DOHH2 (cell line): ENCODE data around the gene MEGF10.

Experiments
- H3F3A ChIP-seq: fragments of 200-600 bp; sonication (generic), shearing (Covaris generic); 2 replicates; pipeline ENCODE4 v1.6.0; 2016; ENCODE audit warnings: antibody characterized with exemption, mild to moderate bottlenecking; ENCODE audit not compliant: control insufficient read depth, insufficient read depth
- H3K27ac ChIP-seq: fragments of 200-600 bp; sonication (generic); 2 replicates; pipeline ENCODE4 v1.5.1; 2014; ENCODE audit warnings: low read depth, mild to moderate bottlenecking, low read length, moderate library complexity
- H3K27me3 ChIP-seq: fragments of 200-600 bp; sonication (generic); 2 replicates; pipeline ENCODE4 v1.6.1; 2014; ENCODE audit warnings: mild to moderate bottlenecking, low read length, mixed read lengths; ENCODE audit not compliant: control insufficient read depth
- H3K36me3 ChIP-seq: fragments of 200-600 bp; sonication (generic); 2 replicates; pipeline ENCODE4 v1.6.1; 2014; ENCODE audit warnings: mild to moderate bottlenecking, low read length, moderate library complexity, mixed read lengths; ENCODE audit not compliant: control insufficient read depth
- H3K4me1 ChIP-seq: fragments of 200-600 bp; sonication (generic); 2 replicates; pipeline ENCODE4 v1.6.1; 2014; ENCODE audit warnings: mild to moderate bottlenecking, low read length, mixed read lengths; ENCODE audit not compliant: control insufficient read depth
- H3K4me2 ChIP-seq: fragments of 200-600 bp; sonication (generic); 2 replicates; pipeline ENCODE4 v1.6.0; 2014; ENCODE audit warnings: mild to moderate bottlenecking, low read length, moderate library complexity
- H3K4me3 ChIP-seq: fragments of 200-600 bp; sonication (generic); 2 replicates; pipeline ENCODE4 v1.5.1; 2014; ENCODE audit warnings: mild to moderate bottlenecking, low read length, mixed read lengths
- H3K79me2 ChIP-seq: fragments of 200-600 bp; sonication (generic); 2 replicates; pipeline ENCODE4 v1.6.1; 2014; ENCODE audit warnings: mild to moderate bottlenecking, low read length, mixed read lengths; ENCODE audit not compliant: control insufficient read depth
- H3K9me2 ChIP-seq: fragments of 200-600 bp; sonication (generic); replicated peaks from 2 replicates; pipeline ENCODE4 v1.6.1; 2014; ENCODE audit warnings: mild to moderate bottlenecking, low read length, mixed read lengths; ENCODE audit not compliant: control insufficient read depth
- H3K9me3 ChIP-seq: fragments of 200-600 bp; sonication (generic); 2 replicates; pipeline ENCODE4 v1.6.1; 2014; ENCODE audit warnings: antibody characterized with exemption, low read length, mixed read lengths; ENCODE audit not compliant: control insufficient read depth, insufficient read depth
- H4K20me1 ChIP-seq: fragments of 200-600 bp; sonication (generic); 2 replicates; pipeline ENCODE4 v1.6.0; 2014; ENCODE audit warnings: low read depth, mild to moderate bottlenecking, antibody characterized with exemption, low read length, moderate library complexity; ENCODE audit not compliant: control insufficient read depth, insufficient read depth
- EZH2phosphoT487 ChIP-seq: fragments of 200-600 bp; sonication (generic); IDR thresholded peaks from 2 replicates; pipeline ENCODE4 v1.6.1; 2017; ENCODE audit warnings: borderline replicate concordance, mild to moderate bottlenecking, antibody characterized with exemption, low read length, moderate library complexity, mixed read lengths
- TF ChIP-seq, protein P1 (sequence below): fragments of 200-600 bp; sonication (generic); IDR thresholded peaks from one replicate; pipeline ENCODE4 v1.5.1; 2014; ENCODE audit warnings: antibody characterized with exemption, mild to moderate bottlenecking, low read depth, low read length; ENCODE audit not compliant: poor library complexity, severe bottlenecking

Gene MEGF10

DNA sequence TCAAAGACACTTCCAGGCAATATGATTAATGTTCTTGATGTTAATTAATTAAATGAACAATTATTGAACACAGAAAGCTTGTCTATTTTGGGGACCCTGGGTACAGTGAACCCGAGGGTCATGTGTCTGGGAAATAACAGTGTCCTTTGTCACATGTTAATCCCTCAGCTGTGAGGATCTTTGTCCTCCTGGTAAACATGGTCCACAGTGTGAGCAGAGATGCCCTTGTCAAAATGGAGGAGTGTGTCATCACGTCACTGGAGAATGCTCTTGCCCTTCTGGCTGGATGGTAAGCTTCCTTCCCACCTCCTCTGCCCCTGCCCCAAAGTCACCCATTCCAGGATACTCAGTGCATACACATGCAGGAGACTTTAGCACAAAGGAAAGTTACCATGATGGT lies 107.9 kb downstream of the MEGF10 start:
- Histone ChIP-seq H3K4me2 (no peak overlapping the region), H3K79me2 (no peaks in the 10 kb centered on the region), H3K27ac (no peak overlapping the region), H3K27me3 (0 out of 2 replicates have a peak, but pooled peaks cover 4% of the 10 kb centered on the region), H3K9me3 (no peaks in the 10 kb centered on the region), H3F3A (no peaks in the 10 kb centered on the region), H3K36me3 (no peaks in the 10 kb centered on the region), H3K4me3 (no peak overlapping the region), H4K20me1 (no peaks in the 10 kb centered on the region), H3K9me2 (no peaks in the 10 kb centered on the region), H3K4me1 (no peaks in the 10 kb centered on the region)
- TF ChIP-seq, protein P1, sequence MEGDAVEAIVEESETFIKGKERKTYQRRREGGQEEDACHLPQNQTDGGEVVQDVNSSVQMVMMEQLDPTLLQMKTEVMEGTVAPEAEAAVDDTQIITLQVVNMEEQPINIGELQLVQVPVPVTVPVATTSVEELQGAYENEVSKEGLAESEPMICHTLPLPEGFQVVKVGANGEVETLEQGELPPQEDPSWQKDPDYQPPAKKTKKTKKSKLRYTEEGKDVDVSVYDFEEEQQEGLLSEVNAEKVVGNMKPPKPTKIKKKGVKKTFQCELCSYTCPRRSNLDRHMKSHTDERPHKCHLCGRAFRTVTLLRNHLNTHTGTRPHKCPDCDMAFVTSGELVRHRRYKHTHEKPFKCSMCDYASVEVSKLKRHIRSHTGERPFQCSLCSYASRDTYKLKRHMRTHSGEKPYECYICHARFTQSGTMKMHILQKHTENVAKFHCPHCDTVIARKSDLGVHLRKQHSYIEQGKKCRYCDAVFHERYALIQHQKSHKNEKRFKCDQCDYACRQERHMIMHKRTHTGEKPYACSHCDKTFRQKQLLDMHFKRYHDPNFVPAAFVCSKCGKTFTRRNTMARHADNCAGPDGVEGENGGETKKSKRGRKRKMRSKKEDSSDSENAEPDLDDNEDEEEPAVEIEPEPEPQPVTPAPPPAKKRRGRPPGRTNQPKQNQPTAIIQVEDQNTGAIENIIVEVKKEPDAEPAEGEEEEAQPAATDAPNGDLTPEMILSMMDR = no peak
- no peak for TF ChIP-seq EZH2phosphoT487

DNA sequence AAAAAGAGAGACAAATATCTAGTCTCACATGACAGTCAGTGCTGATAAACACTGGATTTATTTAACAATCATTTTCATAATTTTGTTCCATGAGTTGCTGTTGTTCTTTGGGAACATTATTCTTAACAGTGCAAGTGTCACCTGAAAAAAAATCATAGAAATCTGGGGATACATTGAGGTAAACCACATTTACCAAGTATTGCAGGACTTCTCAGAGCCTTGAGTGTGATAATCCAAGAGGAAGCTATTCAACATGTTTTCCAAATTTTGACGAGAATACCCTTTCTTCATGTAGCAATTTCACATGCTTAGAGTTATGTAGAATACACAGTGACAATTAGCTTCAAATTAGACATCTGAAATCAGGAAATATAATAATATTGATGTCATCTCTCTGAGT lies 108.5 kb downstream of the MEGF10 start:
- H3K27ac ChIP-seq = no peak overlapping the region
- H3K79me2 ChIP-seq = no peaks in the 10 kb centered on the region
- H3K4me3 ChIP-seq = no peak overlapping the region
- no peaks in the 10 kb centered on the region for H4K20me1 ChIP-seq
- H3K36me3 ChIP-seq = no peaks in the 10 kb centered on the region
- no peaks in the 10 kb centered on the region for H3K9me3 ChIP-seq
- H3K4me2 ChIP-seq = no peak overlapping the region
- TF ChIP-seq, protein P1 = no peak
- no peak for TF ChIP-seq EZH2phosphoT487
- H3K4me1 ChIP-seq = no peaks in the 10 kb centered on the region
- 0 out of 2 replicates have a peak, but pooled peaks cover 4% of the 10 kb centered on the region for H3K27me3 ChIP-seq
- no peaks in the 10 kb centered on the region for H3F3A ChIP-seq
- no peaks in the 10 kb centered on the region for H3K9me2 ChIP-seq

DNA sequence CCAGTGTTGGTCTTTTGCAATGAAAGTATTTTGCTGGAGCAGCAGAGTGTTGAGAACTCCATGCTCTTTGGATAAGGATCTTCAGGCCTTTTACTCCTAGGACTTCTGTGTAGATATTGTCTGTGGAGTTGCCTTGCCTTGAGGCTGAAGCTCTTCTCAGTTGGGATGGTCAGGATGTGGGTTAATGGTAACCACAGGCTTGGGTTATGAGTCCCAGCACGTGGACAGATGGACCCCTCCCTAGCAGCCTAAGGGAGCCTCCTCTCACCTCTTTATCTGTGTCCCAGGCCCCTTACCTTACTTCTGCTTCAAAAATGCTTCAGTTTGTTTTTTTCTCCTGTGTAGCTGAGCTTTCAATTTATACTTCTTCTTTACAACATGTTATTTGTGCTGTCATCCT lies 109.9 kb downstream of the MEGF10 start:
- no peaks in the 10 kb centered on the region for H4K20me1 ChIP-seq
- no peaks in the 10 kb centered on the region for H3K36me3 ChIP-seq
- no peaks in the 10 kb centered on the region for H3K9me3 ChIP-seq
- no peak for TF ChIP-seq EZH2phosphoT487
- H3K79me2 ChIP-seq = no peaks in the 10 kb centered on the region
- no peak overlapping the region for H3K27ac ChIP-seq
- H3K27me3 ChIP-seq = 0 out of 2 replicates have a peak, but pooled peaks cover 4% of the 10 kb centered on the region
- no peaks in the 10 kb centered on the region for H3K9me2 ChIP-seq
- H3K4me3 ChIP-seq = no peak overlapping the region
- H3F3A ChIP-seq = no peaks in the 10 kb centered on the region
- no peak overlapping the region for H3K4me2 ChIP-seq
- H3K4me1 ChIP-seq = no peaks in the 10 kb centered on the region

DNA sequence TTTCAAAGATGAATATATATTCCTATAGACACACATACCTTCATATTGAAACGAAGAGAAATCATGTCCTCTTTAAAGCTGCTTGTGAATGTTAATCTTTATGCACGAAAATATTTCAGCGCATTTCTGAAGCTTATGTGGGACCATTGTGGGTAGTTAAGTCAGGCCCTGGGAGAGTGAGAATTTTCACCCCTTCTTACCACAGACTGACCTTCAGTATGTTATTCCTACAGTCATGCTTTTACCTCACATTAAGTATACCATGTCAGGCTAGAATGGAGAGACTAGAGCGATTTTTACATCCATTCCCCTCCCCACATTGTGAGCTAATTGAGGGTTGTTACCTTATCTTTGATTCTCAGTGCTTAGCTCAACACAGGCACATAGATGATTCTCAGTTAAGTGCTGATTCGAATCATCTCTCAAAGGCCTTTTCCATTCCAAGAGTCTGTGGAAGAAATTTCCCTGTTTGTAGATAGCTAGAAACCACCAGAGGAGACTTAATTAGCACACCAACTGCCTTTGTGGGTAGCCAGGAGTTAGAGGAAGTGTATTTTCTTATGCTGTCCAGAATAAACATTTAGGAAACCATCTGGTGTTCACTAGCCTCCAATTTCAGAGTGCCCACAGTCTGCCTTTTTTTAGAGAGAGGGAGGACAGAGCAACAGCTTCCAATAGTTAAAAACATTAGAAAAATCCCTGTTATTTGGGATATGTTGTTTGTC lies 110.5 kb downstream of the MEGF10 start:
- no peak overlapping the region for H3K4me3 ChIP-seq
- no peaks in the 10 kb centered on the region for H3F3A ChIP-seq
- H3K9me3 ChIP-seq = no peaks in the 10 kb centered on the region
- TF ChIP-seq, protein P1 = no peak
- no peak for TF ChIP-seq EZH2phosphoT487
- no peak overlapping the region for H3K27ac ChIP-seq
- H3K4me1 ChIP-seq = no peaks in the 10 kb centered on the region
- H3K36me3 ChIP-seq = no peaks in the 10 kb centered on the region
- H3K9me2 ChIP-seq = no peaks in the 10 kb centered on the region
- no peaks in the 10 kb centered on the region for H4K20me1 ChIP-seq
- H3K4me2 ChIP-seq = no peak overlapping the region
- no peaks in the 10 kb centered on the region for H3K79me2 ChIP-seq
- 0 out of 2 replicates have a peak, but pooled peaks cover 4% of the 10 kb centered on the region for H3K27me3 ChIP-seq
